ENCODE results near the gene VKORC1L1. TPM values are rescaled to one million over a fixed set of nuclear protein-coding genes. Genes with fewer than 3 reads are reported as not detected.

VKORC1L1 gene
- total and polyA plus RNA-seq, 2 of the 8 experiments (the other 6 are each of a cell fraction or from before 2014, with no cell fraction given): 12.7 to 45.3 TPM

GRCh38 chr7:65832281-65832680 lies 40.6 kb upstream of the VKORC1L1 start (continued):
- no peak for TF ChIP-seq MAFK (IDR thresholded peaks at IDR 0.05; ENCODE audit: low read depth, low read length)
- no peak for TF ChIP-seq SUZ12 (IDR thresholded peaks at IDR 0.05; ENCODE audit: low read length)
- TF ChIP-seq CHD7 (IDR thresholded peaks at IDR 0.05; ENCODE audit: insufficient replicate concordance, low read length): no peak
- TF ChIP-seq SP1 (IDR thresholded peaks at IDR 0.05; ENCODE audit: low read depth, low read length): no peak
